Measurements from ENCODE around the gene METTL9.

The METTL9 gene

DNA sequence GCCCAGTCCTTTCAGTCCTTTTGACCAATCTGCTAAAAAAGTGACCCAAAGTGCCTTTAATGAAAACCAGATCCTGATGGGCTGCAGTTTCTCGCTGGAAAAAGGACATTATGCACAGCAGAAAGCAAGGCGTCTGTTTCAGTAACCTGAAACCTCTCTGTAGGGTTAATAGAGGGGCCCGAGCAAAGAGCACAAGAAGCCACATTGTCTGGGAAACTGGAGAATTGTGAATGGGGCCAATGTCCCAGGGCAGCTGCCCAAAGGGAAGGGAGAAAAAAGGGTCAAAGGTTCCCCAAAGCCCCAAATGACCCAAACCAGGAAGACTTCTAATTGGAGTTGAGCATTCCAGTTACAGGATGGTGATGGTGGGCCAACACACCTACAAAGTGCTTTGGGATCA is 67.4 kb downstream of the METTL9 start:
- peak; percentile 52 for ATAC-seq
- TF ChIP-seq PPARA (CRISPR knock-in tag; IDR thresholded peaks at IDR 0.05; ENCODE audit: borderline replicate concordance) = no peak
- TF ChIP-seq, protein P1, sequence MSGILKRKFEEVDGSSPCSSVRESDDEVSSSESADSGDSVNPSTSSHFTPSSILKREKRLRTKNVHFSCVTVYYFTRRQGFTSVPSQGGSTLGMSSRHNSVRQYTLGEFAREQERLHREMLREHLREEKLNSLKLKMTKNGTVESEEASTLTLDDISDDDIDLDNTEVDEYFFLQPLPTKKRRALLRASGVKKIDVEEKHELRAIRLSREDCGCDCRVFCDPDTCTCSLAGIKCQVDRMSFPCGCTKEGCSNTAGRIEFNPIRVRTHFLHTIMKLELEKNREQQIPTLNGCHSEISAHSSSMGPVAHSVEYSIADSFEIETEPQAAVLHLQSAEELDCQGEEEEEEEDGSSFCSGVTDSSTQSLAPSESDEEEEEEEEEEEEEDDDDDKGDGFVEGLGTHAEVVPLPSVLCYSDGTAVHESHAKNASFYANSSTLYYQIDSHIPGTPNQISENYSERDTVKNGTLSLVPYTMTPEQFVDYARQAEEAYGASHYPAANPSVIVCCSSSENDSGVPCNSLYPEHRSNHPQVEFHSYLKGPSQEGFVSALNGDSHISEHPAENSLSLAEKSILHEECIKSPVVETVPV (CRISPR knock-in tag; IDR thresholded peaks at IDR 0.05) = no peak
- TF ChIP-seq ZC3H10 (CRISPR knock-in tag; IDR thresholded peaks at IDR 0.05) = no peak
- no peak for TF ChIP-seq ZNF565 (CRISPR knock-in tag; conservative IDR thresholded peaks at IDR 0.05; ENCODE audit: low read depth)
- TF ChIP-seq, protein P2, sequence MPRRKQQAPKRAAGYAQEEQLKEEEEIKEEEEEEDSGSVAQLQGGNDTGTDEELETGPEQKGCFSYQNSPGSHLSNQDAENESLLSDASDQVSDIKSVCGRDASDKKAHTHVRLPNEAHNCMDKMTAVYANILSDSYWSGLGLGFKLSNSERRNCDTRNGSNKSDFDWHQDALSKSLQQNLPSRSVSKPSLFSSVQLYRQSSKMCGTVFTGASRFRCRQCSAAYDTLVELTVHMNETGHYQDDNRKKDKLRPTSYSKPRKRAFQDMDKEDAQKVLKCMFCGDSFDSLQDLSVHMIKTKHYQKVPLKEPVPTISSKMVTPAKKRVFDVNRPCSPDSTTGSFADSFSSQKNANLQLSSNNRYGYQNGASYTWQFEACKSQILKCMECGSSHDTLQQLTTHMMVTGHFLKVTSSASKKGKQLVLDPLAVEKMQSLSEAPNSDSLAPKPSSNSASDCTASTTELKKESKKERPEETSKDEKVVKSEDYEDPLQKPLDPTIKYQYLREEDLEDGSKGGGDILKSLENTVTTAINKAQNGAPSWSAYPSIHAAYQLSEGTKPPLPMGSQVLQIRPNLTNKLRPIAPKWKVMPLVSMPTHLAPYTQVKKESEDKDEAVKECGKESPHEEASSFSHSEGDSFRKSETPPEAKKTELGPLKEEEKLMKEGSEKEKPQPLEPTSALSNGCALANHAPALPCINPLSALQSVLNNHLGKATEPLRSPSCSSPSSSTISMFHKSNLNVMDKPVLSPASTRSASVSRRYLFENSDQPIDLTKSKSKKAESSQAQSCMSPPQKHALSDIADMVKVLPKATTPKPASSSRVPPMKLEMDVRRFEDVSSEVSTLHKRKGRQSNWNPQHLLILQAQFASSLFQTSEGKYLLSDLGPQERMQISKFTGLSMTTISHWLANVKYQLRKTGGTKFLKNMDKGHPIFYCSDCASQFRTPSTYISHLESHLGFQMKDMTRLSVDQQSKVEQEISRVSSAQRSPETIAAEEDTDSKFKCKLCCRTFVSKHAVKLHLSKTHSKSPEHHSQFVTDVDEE (CRISPR knock-in tag; IDR thresholded peaks at IDR 0.05) = no peak
- TF ChIP-seq ISL1 (CRISPR knock-in tag; IDR thresholded peaks at IDR 0.05) = no peak
- no peak for TF ChIP-seq ZFP3 (CRISPR knock-in tag; IDR thresholded peaks at IDR 0.05)
- no peak for TF ChIP-seq ZNF70 (CRISPR knock-in tag; IDR thresholded peaks at IDR 0.05)
- TF ChIP-seq OSR1 (CRISPR knock-in tag; IDR thresholded peaks at IDR 0.05) = no peak
- TF ChIP-seq ZNF8 (CRISPR knock-in tag; IDR thresholded peaks at IDR 0.05) = no peak
- no peak for TF ChIP-seq GLIS3 (CRISPR knock-in tag; IDR thresholded peaks at IDR 0.05)
- TF ChIP-seq, protein P3, sequence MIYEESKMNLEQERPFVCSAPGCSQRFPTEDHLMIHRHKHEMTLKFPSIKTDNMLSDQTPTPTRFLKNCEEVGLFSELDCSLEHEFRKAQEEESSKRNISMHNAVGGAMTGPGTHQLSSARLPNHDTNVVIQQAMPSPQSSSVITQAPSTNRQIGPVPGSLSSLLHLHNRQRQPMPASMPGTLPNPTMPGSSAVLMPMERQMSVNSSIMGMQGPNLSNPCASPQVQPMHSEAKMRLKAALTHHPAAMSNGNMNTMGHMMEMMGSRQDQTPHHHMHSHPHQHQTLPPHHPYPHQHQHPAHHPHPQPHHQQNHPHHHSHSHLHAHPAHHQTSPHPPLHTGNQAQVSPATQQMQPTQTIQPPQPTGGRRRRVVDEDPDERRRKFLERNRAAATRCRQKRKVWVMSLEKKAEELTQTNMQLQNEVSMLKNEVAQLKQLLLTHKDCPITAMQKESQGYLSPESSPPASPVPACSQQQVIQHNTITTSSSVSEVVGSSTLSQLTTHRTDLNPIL (CRISPR knock-in tag; IDR thresholded peaks at IDR 0.05; ENCODE audit: low read depth) = no peak
- no peak for TF ChIP-seq RARB (CRISPR knock-in tag; IDR thresholded peaks at IDR 0.05)
- no peak for TF ChIP-seq TCF4 (CRISPR knock-in tag; IDR thresholded peaks at IDR 0.05; ENCODE audit: borderline replicate concordance)
- TF ChIP-seq, protein P4, sequence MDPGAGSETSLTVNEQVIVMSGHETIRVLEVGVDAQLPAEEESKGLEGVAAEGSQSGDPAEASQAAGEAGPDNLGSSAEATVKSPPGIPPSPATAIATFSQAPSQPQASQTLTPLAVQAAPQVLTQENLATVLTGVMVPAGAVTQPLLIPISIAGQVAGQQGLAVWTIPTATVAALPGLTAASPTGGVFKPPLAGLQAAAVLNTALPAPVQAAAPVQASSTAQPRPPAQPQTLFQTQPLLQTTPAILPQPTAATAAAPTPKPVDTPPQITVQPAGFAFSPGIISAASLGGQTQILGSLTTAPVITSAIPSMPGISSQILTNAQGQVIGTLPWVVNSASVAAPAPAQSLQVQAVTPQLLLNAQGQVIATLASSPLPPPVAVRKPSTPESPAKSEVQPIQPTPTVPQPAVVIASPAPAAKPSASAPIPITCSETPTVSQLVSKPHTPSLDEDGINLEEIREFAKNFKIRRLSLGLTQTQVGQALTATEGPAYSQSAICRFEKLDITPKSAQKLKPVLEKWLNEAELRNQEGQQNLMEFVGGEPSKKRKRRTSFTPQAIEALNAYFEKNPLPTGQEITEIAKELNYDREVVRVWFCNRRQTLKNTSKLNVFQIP (CRISPR knock-in tag; IDR thresholded peaks at IDR 0.05; ENCODE audit: borderline replicate concordance, low read depth) = no peak
- no peak for TF ChIP-seq ZFP30 (CRISPR knock-in tag; IDR thresholded peaks at IDR 0.05)
- no peak for TF ChIP-seq CSDC2 (CRISPR knock-in tag; IDR thresholded peaks at IDR 0.05)
- TF ChIP-seq BACH2 (CRISPR knock-in tag; IDR thresholded peaks at IDR 0.05; ENCODE audit: borderline replicate concordance) = no peak
- TF ChIP-seq, protein P5, sequence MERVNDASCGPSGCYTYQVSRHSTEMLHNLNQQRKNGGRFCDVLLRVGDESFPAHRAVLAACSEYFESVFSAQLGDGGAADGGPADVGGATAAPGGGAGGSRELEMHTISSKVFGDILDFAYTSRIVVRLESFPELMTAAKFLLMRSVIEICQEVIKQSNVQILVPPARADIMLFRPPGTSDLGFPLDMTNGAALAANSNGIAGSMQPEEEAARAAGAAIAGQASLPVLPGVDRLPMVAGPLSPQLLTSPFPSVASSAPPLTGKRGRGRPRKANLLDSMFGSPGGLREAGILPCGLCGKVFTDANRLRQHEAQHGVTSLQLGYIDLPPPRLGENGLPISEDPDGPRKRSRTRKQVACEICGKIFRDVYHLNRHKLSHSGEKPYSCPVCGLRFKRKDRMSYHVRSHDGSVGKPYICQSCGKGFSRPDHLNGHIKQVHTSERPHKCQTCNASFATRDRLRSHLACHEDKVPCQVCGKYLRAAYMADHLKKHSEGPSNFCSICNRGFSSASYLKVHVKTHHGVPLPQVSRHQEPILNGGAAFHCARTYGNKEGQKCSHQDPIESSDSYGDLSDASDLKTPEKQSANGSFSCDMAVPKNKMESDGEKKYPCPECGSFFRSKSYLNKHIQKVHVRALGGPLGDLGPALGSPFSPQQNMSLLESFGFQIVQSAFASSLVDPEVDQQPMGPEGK (CRISPR knock-in tag; IDR thresholded peaks at IDR 0.05; ENCODE audit: borderline replicate concordance) = no peak
- TF ChIP-seq SNAI2 (CRISPR knock-in tag; IDR thresholded peaks at IDR 0.05) = no peak

DNA sequence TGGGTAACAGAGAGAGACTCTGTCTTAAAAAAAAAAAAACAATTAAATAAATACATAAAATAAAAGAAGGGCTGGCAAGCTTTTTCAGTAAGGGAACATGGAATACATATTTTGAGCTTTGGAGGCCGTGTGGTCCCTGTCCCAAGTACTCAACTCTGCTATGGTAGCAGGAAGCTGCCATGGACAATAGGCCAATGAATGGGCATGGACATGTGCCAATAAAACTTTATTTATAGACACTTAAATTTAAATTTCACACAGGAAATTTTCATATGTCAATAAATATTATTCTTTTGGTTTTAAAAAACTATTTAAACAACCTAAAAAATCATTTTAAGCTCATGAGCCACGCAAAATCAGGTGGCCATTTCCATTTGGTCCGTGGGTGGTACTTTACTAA is 68.2 kb downstream of the METTL9 start:
- no peak for ATAC-seq
- TF ChIP-seq BACH2 (CRISPR knock-in tag; IDR thresholded peaks at IDR 0.05; ENCODE audit: borderline replicate concordance) (no peak), ZFP3 (CRISPR knock-in tag; IDR thresholded peaks at IDR 0.05) (no peak), OSR1 (CRISPR knock-in tag; IDR thresholded peaks at IDR 0.05) (no peak), ZFP30 (CRISPR knock-in tag; IDR thresholded peaks at IDR 0.05) (no peak), SNAI2 (CRISPR knock-in tag; IDR thresholded peaks at IDR 0.05) (no peak), GLIS3 (CRISPR knock-in tag; IDR thresholded peaks at IDR 0.05) (no peak), ZNF8 (CRISPR knock-in tag; IDR thresholded peaks at IDR 0.05) (no peak), TOX (CRISPR knock-in tag; IDR thresholded peaks at IDR 0.05; ENCODE audit: borderline replicate concordance) (no peak), PPARA (CRISPR knock-in tag; IDR thresholded peaks at IDR 0.05; ENCODE audit: borderline replicate concordance) (no peak)
- TF ChIP-seq, protein P5 (CRISPR knock-in tag; IDR thresholded peaks at IDR 0.05; ENCODE audit: borderline replicate concordance) = no peak
- TF ChIP-seq, protein P4 (CRISPR knock-in tag; IDR thresholded peaks at IDR 0.05; ENCODE audit: borderline replicate concordance, low read depth) = no peak
- TF ChIP-seq, protein P3 (CRISPR knock-in tag; IDR thresholded peaks at IDR 0.05; ENCODE audit: low read depth) = no peak

All from SK-N-SH treated with all-trans-retinoic acid at 6 μM for 48 hours (cell line).